Spleen (tissue), 11 donors: Measurements from ENCODE around the gene NPB. TPM values are rescaled to one million over a fixed set of nuclear protein-coding genes. Genes with fewer than 3 reads are reported as not detected.

Source experiments
- DNase-seq: peaks from one replicate; pipeline ENCODE4 v3.0.0-alpha.2; 2020
- H3K27ac ChIP-seq, 8 donors: fragments of 200-600 bp; sonication (generic) in 7 of 8; 1 replicate in 4 of 8; 2 replicates in 4 of 8; pipeline versions ENCODE4 v1.5.0 to v1.8.0; 2016 to 2021; ENCODE audit warnings: inconsistent platforms in 4 of 8, mild to moderate bottlenecking in 4 of 8, moderate library complexity in 1 of 8
- H3K27me3 ChIP-seq, 7 donors: fragments of 200-600 bp; sonication (generic) in 6 of 7; replicated peaks in 1 of 7; 1 replicate in 4 of 7; 2 replicates in 3 of 7; pipeline versions ENCODE4 v1.5.0 to v1.8.0; 2016 to 2021; ENCODE audit warnings: inconsistent platforms in 3 of 7, mild to moderate bottlenecking in 1 of 7
- H3K36me3 ChIP-seq, 6 donors: fragments of 200-600 bp; sonication (generic) in 5 of 6; 1 replicate in 4 of 6; 2 replicates in 2 of 6; pipeline versions ENCODE4 v1.5.0 to v1.8.0; 2016 to 2021; ENCODE audit warnings: inconsistent platforms in 2 of 6
- H3K4me1 ChIP-seq, 6 donors: fragments of 200-600 bp; sonication (generic) in 5 of 6; 1 replicate in 3 of 6; 2 replicates in 3 of 6; pipeline versions ENCODE4 v1.5.0 to v1.8.0; 2016 to 2021; ENCODE audit warnings: inconsistent platforms in 3 of 6
- H3K4me3 ChIP-seq, 8 donors: fragments of 200-600 bp; sonication (generic) in 7 of 8; 1 replicate in 4 of 8; 2 replicates in 4 of 8; pipeline versions ENCODE4 v1.5.0 to v1.8.0; 2016 to 2021; ENCODE audit warnings: inconsistent platforms in 4 of 8, mild to moderate bottlenecking in 4 of 8, moderate library complexity in 2 of 8
- H3K9me3 ChIP-seq, 8 donors: fragments of 200-600 bp; sonication (generic) in 7 of 8; 1 replicate in 4 of 8; 2 replicates in 4 of 8; pipeline versions ENCODE4 v1.5.0 to v1.8.0; 2016 to 2021; ENCODE audit warnings: inconsistent platforms in 4 of 8
- POLR2A ChIP-seq, 3 donors: fragments of 450-650 bp; IDR thresholded peaks; one replicate each; pipeline ENCODE4 v1.5.1; 2017; ENCODE audit warnings: antibody characterized with exemption in 3 of 3, mild to moderate bottlenecking in 1 of 3
- POLR2AphosphoS5 ChIP-seq, 3 donors: sonication (generic); formaldehyde crosslinking; IDR thresholded peaks; one replicate each; pipeline ENCODE4 v1.5.1; 2017; ENCODE audit warnings: antibody characterized with exemption in 3 of 3
- WGBS, 5 donors: extraction: QIAGEN DNeasy Blood & Tissue Kit in 3 of 5; methylation state at CpG; one replicate each; pipeline versions ENCODE4 v1.1.5 to v1.1.7; 2013 to 2018; 5-methylcytosine and 5-hydroxymethylcytosine counted together
- intact Hi-C: fragments of 100-400 bp; cut with DNase I; formaldehyde crosslinking; loops from one replicate; pipeline ENCODE4 v1.15.0; 2023; ENCODE audit warnings: low total_unique reads
- polyA plus RNA-seq, 3 donors: library from polyadenylated mRNA; stranded (reverse); fragments of 200-250 nt; gene quantifications; one replicate each; pipeline ENCODE4 v1.2.1, GENCODE V29; 2013
- total RNA-seq, 7 donors: library from RNA; depleted of rRNA in 3 of 7; stranded (reverse); fragments of >200 nt in 3 of 7; fragmentation: NEBNext Ultra II Directional in 4 of 7; extraction: Animal tissue kit (Norgen Biotek cat#: 25700) in 4 of 7; gene quantifications; one replicate each; pipeline versions ENCODE4 v1.1.0 to v1.2.1, GENCODE V29; 2016 to 2021
- TF ChIP-seq, protein P1 (sequence below), 11 experiments: fragments of 200-600 bp in 7 of 11; fragments of 450-650 bp in 4 of 11; sonication (generic) in 4 of 11; IDR thresholded peaks in 8 of 11; conservative IDR thresholded peaks in 3 of 11; 1 replicate in 7 of 11; 2 replicates in 4 of 11; pipeline versions ENCODE4 v1.4.0 to v1.8.0; 2016 to 2021; ENCODE audit warnings: antibody characterized with exemption in 11 of 11, inconsistent platforms in 4 of 11, mild to moderate bottlenecking in 1 of 11
- donor health status: healthy with polysubstance abuse.
- donor health status: DM: no; HTN: no; CAD: no; lungs with moderate emphysema.
- donor health status: DM: no; HTN: no; CAD: no.
- donor health status: Bipolar disorder and iron deficiency.
- donor health status: healthy.
- donor health status: DM: no; HTN: no; CAD: no.
- donor health status: DM: yes; HTN: yes; CAD: no.

The NPB gene
- total and polyA plus RNA-seq, 10 donors, result 0.23 to 4.8 (median 1.5) TPM; not detected in 1

DNA sequence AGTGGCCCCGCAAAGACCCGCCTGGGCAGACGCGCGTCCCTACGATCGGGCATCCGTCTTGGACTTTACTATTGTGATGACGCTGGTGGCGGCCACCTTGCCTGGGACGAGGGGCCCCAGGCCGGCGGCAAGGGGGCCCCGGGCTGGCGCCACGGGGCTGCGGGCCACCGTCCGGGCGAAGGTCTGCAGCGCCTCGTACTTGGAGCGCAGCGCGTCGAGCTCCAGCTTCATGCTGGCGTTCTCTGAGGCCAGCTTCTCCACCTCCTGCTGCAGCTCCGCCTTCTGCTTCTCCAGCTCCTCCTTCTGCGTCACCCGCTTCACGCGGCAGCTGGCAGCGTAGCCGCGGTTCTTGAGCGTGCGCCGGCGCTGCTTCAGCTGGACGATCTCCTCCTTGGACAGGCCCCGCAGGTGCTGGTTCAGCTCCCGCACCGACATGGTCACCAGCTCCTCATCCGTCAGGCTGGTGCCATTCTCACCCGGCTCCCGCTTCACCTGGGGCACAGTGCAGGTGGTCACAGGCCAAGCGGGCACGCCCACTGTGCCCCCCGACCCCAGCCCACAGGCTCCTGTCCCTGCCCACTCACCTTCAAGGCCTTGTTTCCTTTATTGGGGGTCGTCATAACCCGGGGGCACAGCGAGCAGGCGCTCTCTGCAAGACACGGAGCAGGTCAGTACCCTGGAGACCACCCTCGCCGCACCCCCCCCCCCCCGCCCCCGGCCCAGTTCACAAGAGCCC is 20.7 kb downstream of the NPB start:
- WGBS, 5 donors, result 82 to 85% (median 84%) methylated on average over 54 to 58 of the region's 58 CpGs
- Histone ChIP-seq H3K4me3 (peak overlapping the region in 5 of 8 donors; percentile 20 to 61 (median 34)), H3K4me1 (peaks cover 30 to 93% (median 72%) of the 10 kb centered on the region in 6 donors), H3K27me3 (no peaks in the 10 kb centered on the region), H3K36me3 (peaks cover 0 to 42% (median 20%) of the 10 kb centered on the region in 6 donors), H3K27ac (peak overlapping the region in 6 of 8 donors; percentile 71 to 98 (median 96)), H3K9me3 (no peaks in the 10 kb centered on the region)
- no peak for TF ChIP-seq POLR2A (IDR thresholded peaks at IDR 0.05)
- TF ChIP-seq POLR2AphosphoS5 (IDR thresholded peaks at IDR 0.05), result peak in 2 of 3 donors; percentile 5 to 51
- intact Hi-C loops, result no loop called here
- DNase-seq, result no peak

DNA sequence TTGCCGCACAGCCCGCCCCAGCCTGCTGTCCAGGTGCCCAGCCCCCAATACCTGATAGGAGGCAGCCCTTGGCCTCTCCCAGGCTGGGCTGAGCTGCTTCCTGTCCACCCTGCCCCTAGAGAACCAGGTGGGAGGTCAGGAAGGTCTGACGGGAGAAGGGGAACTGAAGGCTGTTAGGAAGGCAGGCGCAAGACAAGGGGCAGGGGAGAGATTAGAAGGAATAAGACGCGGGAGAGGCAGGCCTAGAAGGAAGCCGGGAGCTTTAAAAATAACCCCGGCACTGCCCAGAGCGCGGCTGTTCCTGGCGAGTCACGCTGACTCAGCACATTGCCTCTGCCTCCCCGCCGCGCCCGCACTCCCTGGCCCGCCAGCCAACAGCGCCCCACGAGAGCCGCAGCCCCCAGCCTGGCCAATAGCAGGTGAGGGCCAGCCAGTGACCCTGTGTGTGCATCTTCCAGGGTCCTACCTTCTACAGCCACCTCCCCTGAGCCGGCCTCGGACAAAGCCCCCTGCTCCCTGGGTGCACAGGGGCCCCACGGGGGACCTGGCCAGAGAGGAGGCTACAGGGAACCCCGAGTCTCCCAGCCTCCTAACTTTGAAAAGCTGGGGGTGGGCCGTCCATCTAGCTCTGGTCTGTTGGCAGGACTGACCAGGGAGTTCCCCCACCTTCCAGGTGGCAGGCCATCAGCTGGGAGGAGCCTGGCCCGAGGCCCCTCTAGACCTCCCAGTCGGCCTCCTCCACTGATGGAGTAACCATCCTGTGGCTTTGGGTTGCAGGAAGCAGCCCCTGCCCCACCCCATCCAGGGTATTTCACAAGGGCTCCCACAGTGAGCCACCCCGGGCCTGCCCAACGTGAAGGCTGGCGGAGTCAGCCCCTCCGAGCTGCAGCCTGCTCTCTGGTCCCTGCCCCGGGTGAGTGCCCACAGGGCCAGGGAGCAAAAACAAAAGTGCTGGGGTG is 21.5 kb downstream of the NPB start:
- H3K9me3 ChIP-seq, result no peaks in the 10 kb centered on the region
- peak overlapping the region in 6 of 8 donors; percentile 9 to 61 (median 31) for H3K4me3 ChIP-seq
- H3K36me3 ChIP-seq, result peaks cover 0 to 42% (median 20%) of the 10 kb centered on the region in 6 donors
- intact Hi-C loops, result no loop called here
- DNase-seq, result peak; percentile 92
- peaks cover 25 to 95% (median 74%) of the 10 kb centered on the region in 6 donors for H3K4me1 ChIP-seq
- peak overlapping the region in 7 of 8 donors; percentile 71 to 98 (median 95) for H3K27ac ChIP-seq
- peaks cover 0 to 8% (median 6%) of the 10 kb centered on the region in 7 donors for H3K27me3 ChIP-seq
- TF ChIP-seq POLR2AphosphoS5 (IDR thresholded peaks at IDR 0.05) (peak; percentile 8 to 77 (median 49)), POLR2A (IDR thresholded peaks at IDR 0.05) (no peak)
- TF ChIP-seq, protein P1, sequence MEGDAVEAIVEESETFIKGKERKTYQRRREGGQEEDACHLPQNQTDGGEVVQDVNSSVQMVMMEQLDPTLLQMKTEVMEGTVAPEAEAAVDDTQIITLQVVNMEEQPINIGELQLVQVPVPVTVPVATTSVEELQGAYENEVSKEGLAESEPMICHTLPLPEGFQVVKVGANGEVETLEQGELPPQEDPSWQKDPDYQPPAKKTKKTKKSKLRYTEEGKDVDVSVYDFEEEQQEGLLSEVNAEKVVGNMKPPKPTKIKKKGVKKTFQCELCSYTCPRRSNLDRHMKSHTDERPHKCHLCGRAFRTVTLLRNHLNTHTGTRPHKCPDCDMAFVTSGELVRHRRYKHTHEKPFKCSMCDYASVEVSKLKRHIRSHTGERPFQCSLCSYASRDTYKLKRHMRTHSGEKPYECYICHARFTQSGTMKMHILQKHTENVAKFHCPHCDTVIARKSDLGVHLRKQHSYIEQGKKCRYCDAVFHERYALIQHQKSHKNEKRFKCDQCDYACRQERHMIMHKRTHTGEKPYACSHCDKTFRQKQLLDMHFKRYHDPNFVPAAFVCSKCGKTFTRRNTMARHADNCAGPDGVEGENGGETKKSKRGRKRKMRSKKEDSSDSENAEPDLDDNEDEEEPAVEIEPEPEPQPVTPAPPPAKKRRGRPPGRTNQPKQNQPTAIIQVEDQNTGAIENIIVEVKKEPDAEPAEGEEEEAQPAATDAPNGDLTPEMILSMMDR (IDR thresholded peaks at IDR 0.05 in 8 of 11, conservative IDR thresholded peaks at IDR 0.05 in 3 of 11), result no peak
- 20 to 30% (median 23%) methylated on average over 20 to 32 of the region's 32 CpGs for WGBS, 5 donors

DNA sequence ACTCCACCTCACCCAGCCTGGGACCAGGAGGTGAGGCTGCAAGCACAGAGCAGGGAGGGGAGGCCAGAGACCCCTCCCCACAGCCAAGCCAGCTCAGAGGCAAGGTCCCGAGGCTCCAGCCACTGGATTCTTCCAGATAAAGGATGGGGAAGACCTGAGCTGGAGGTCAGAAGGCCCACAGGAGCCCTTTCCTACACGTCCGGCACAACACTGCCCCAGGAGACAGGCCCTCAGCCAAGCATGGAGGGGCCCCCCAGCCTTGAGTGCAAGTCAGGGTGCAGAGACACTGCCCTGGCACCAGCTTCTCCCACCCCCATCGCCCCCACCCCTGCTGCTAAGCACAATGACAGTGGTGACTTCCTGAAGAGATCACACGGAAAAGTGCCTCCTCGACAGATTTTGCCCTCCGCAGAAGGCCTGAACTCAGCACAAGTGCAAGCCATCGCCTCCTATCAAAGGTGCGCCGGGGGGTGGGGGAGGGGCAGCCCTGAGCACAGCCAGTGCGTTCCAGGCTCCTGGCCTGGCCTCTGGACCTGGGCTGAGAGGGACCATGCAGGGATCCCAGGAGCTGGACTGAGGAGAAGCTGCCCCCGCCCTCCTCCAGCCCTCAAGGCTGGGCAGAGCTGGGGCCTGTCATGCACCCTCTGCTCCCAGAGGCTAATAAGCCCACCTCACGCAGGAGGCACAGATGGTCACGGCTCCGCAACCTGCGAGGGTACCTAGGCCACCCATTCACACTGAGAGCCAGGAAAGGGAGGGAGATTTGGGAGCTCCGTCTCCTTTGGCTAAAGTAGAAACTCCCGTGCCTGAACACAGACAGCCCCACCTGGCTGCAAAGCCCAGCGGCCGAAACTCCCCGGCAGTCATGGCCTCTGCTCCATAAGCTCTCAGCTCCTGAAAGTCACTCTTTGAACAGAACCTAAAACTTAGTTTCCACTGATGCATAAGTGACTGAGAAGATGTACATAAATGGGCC is 22.8 kb downstream of the NPB start:
- H3K27ac ChIP-seq, result peak overlapping the region in 7 of 8 donors; percentile 54 to 98 (median 95)
- peaks cover 0 to 30% (median 20%) of the 10 kb centered on the region in 6 donors for H3K36me3 ChIP-seq
- H3K4me3 ChIP-seq, result peak overlapping the region in 5 of 8 donors; percentile 20 to 61 (median 34)
- no peak for DNase-seq
- WGBS, 5 donors, result 46 to 66% (median 62%) methylated on average over 16 to 21 of the region's 21 CpGs
- no peaks in the 10 kb centered on the region for H3K9me3 ChIP-seq
- intact Hi-C loops, result no loop called here
- peaks cover 24 to 87% (median 74%) of the 10 kb centered on the region in 6 donors for H3K4me1 ChIP-seq
- peaks cover 0 to 21% (median 19%) of the 10 kb centered on the region in 7 donors for H3K27me3 ChIP-seq
- TF ChIP-seq POLR2A (IDR thresholded peaks at IDR 0.05) (no peak), POLR2AphosphoS5 (IDR thresholded peaks at IDR 0.05) (peak in 1 of 3 donors; percentile 45)

DNA sequence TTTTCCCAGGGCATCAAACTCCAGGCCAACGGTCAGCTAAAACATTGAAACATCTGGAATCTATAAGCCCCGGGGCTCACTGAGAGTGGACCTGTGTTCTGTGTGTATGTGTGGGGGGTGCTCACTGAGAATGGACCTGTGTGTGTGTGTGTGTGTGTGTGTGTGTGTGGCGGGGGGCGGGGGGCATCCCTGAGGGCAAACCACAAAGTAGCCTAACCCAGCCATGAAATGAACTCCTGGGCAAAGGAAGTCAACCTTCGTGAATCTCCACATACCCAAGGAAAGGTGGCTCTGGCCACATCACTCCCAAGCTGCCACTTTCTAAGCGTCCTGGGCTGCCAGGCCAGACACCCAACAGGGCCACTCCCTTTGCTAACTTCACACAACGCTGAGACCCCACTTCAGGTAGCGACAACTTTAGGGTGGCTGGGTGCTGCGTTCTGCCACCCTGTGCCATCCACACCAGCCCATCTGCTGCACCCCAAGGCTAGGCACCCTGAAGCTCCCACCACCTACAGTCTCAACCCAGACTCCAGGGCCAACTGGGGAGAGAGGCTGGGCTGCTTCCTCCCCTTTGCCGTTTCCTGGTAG is 23.9 kb downstream of the NPB start:
- WGBS, 5 donors, result 42 to 65% (median 59%) methylated on average over 8 to 10 of the region's 10 CpGs
- intact Hi-C loops, result no loop called here
- H3K9me3 ChIP-seq, result no peaks in the 10 kb centered on the region

More for the DNA sequence above, 23.9 kb downstream of the NPB start:
- Histone ChIP-seq H3K27ac (peak overlapping the region; percentile 45 to 98 (median 94)), H3K36me3 (peaks cover 0 to 19% (median 13%) of the 10 kb centered on the region in 6 donors), H3K4me3 (peak overlapping the region; percentile 83 to 99 (median 94)), H3K27me3 (peaks cover 0 to 32% (median 25%) of the 10 kb centered on the region in 7 donors), H3K4me1 (peaks cover 24 to 76% (median 66%) of the 10 kb centered on the region in 6 donors)
- no peak for TF ChIP-seq POLR2A (IDR thresholded peaks at IDR 0.05)
- TF ChIP-seq, protein P1 (IDR thresholded peaks at IDR 0.05 in 8 of 11, conservative IDR thresholded peaks at IDR 0.05 in 3 of 11), result no peak
- TF ChIP-seq POLR2AphosphoS5 (IDR thresholded peaks at IDR 0.05), result no peak
- no peak for DNase-seq
